OCI-LY1 (cell line): ENCODE measurements around the gene PAQR3.
"Not testable (repeated sequence)": the region's sequence is repeated elsewhere in the genome, so short reads cannot be mapped to it uniquely, and the experiment has no call there.

Experiments
- H2AFZ ChIP-seq: fragments of 200-600 bp; sonication (generic), shearing (Covaris generic); 2 replicates; pipeline ENCODE4 v1.6.0; 2014; ENCODE audit warnings: antibody characterized with exemption, mild to moderate bottlenecking, low read length
- H3F3A ChIP-seq: fragments of 200-600 bp; sonication (generic), shearing (Covaris generic); 2 replicates; pipeline ENCODE4 v1.6.0; 2014; ENCODE audit warnings: mild to moderate bottlenecking, antibody characterized with exemption, low read length, moderate library complexity; ENCODE audit not compliant: insufficient read depth
- H3K27ac ChIP-seq: fragments of 200-600 bp; sonication (generic); 2 replicates; pipeline ENCODE4 v1.5.1; 2014; ENCODE audit warnings: low read length, mixed run types, mild to moderate bottlenecking, low read depth; ENCODE audit not compliant: poor library complexity, severe bottlenecking
- H3K27me3 ChIP-seq: fragments of 200-600 bp; sonication (generic); 2 replicates; pipeline ENCODE4 v1.6.0; 2014; ENCODE audit warnings: antibody characterized with exemption, mild to moderate bottlenecking, low read length, moderate library complexity; ENCODE audit not compliant: insufficient read depth
- H3K36me3 ChIP-seq: fragments of 200-600 bp; sonication (generic); 2 replicates; pipeline ENCODE4 v1.6.1; 2014; ENCODE audit warnings: mild to moderate bottlenecking, antibody characterized with exemption, low read length, moderate library complexity, mixed read lengths; ENCODE audit not compliant: insufficient read depth
- H3K4me1 ChIP-seq: fragments of 200-600 bp; sonication (generic); 2 replicates; pipeline ENCODE4 v1.5.1; 2014; ENCODE audit warnings: mild to moderate bottlenecking, low read length, moderate library complexity; ENCODE audit not compliant: insufficient read depth, severe bottlenecking
- H3K4me2 ChIP-seq: fragments of 200-600 bp; sonication (generic), shearing (Covaris generic); 2 replicates; pipeline ENCODE4 v1.6.1; 2014; ENCODE audit warnings: low read length
- H3K4me3 ChIP-seq: fragments of 200-600 bp; sonication (generic); 2 replicates; pipeline ENCODE4 v1.5.1; 2014; ENCODE audit warnings: low read length, low read depth, mild to moderate bottlenecking, mixed read lengths; ENCODE audit not compliant: poor library complexity, severe bottlenecking
- H3K79me2 ChIP-seq: fragments of 200-600 bp; shearing (Covaris generic); 2 replicates; pipeline ENCODE4 v1.6.1; 2016; ENCODE audit warnings: mixed run types, low read length, mixed read lengths; ENCODE audit not compliant: insufficient read depth
- H3K9ac ChIP-seq: fragments of 200-600 bp; sonication (generic), shearing (Covaris generic); 2 replicates; pipeline ENCODE4 v1.6.1; 2014; ENCODE audit warnings: mild to moderate bottlenecking, low read length, mixed read lengths
- H3K9me2 ChIP-seq: fragments of 200-600 bp; sonication (generic), shearing (Covaris generic); 2 replicates; pipeline ENCODE4 v1.6.1; 2014; ENCODE audit warnings: low read depth, mild to moderate bottlenecking, low read length, mixed read lengths
- H3K9me3 ChIP-seq: fragments of 200-600 bp; shearing (Covaris generic); 2 replicates; pipeline ENCODE4 v1.6.1; 2014; ENCODE audit warnings: low read length, mixed read lengths
- H4K20me1 ChIP-seq: fragments of 200-600 bp; sonication (generic), shearing (Covaris generic); 2 replicates; pipeline ENCODE4 v1.6.0; 2016; ENCODE audit warnings: mild to moderate bottlenecking, low read length; ENCODE audit not compliant: insufficient read depth
- CTCF ChIP-seq: fragments of 200-600 bp; sonication (generic), shearing (Covaris generic); IDR thresholded peaks from 2 replicates; pipeline ENCODE4 v1.5.1; 2017; ENCODE audit warnings: mild to moderate bottlenecking, antibody characterized with exemption, low read length, moderate library complexity, mixed read lengths
- EZH2 ChIP-seq: fragments of 200-600 bp; sonication (generic), shearing (Covaris generic); IDR thresholded peaks from 2 replicates; pipeline ENCODE4 v1.8.0; 2017; ENCODE audit warnings: borderline replicate concordance, mixed run types, mild to moderate bottlenecking, antibody characterized with exemption, low read length, moderate library complexity, mixed read lengths

The PAQR3 gene

DNA sequence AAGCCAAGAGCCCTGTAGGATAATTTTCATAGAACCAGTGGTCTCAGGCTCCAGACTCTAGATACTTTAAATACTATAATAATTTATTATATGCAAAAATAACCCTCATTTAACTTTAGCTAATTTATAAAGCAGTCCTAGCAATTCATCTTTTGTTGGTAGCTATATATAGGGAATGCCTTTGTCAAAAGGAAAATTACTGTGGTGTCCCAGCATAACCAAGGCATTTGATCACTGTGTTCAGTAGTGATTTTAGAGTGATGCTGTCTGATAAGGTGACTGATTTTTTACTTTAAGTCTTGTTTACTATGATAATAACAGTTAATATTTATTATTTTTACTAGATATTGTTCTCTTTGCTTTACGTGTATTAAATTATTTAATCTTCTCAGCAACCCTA, 61.2 kb downstream of the PAQR3 start:
- TF ChIP-seq EZH2 (no peak), CTCF (no peak)
- no peaks in the 10 kb centered on the region for H3K27me3 ChIP-seq
- H3K36me3 ChIP-seq: peaks cover 54% of the 10 kb centered on the region
- no peak overlapping the region for H2AFZ ChIP-seq
- H3K27ac ChIP-seq: no peak overlapping the region
- no peaks in the 10 kb centered on the region for H4K20me1 ChIP-seq
- no peaks in the 10 kb centered on the region for H3F3A ChIP-seq
- H3K4me1 ChIP-seq: no peaks in the 10 kb centered on the region
- H3K9me2 ChIP-seq: no peaks in the 10 kb centered on the region
- H3K4me3 ChIP-seq: no peak overlapping the region
- no peak overlapping the region for H3K9ac ChIP-seq
- H3K79me2 ChIP-seq: no peaks in the 10 kb centered on the region
- H3K4me2 ChIP-seq: no peak overlapping the region
- H3K9me3 ChIP-seq: no peaks in the 10 kb centered on the region

GRCh38 chr4:78876568-78877320, 62.5 kb downstream of the PAQR3 start:
- Histone ChIP-seq H3K4me3 (no peak overlapping the region), H3K9me3 (no peaks in the 10 kb centered on the region), H3K27ac (no peak overlapping the region), H3K4me2 (no peak overlapping the region), H3K9ac (no peak overlapping the region), H3K36me3 (peaks cover 66% of the 10 kb centered on the region), H3K4me1 (no peaks in the 10 kb centered on the region), H3F3A (no peaks in the 10 kb centered on the region), H3K79me2 (no peaks in the 10 kb centered on the region), H2AFZ (no peak overlapping the region), H3K9me2 (no peaks in the 10 kb centered on the region), H3K27me3 (no peaks in the 10 kb centered on the region), H4K20me1 (no peaks in the 10 kb centered on the region)
- TF ChIP-seq CTCF (no peak), EZH2 (no peak)

GRCh38 chr4:78870056-78870455, 69.2 kb downstream of the PAQR3 start:
- H3K9me3 ChIP-seq: no peaks in the 10 kb centered on the region
- H3K36me3 ChIP-seq: peaks cover 67% of the 10 kb centered on the region
- H3K9me2 ChIP-seq: no peaks in the 10 kb centered on the region
- no peak overlapping the region for H2AFZ ChIP-seq
- no peaks in the 10 kb centered on the region for H3K4me1 ChIP-seq
- no peaks in the 10 kb centered on the region for H3K79me2 ChIP-seq
- no peak overlapping the region for H3K4me2 ChIP-seq
- no peak overlapping the region for H3K27ac ChIP-seq
- H4K20me1 ChIP-seq: no peaks in the 10 kb centered on the region
- H3K4me3 ChIP-seq: no peak overlapping the region
- H3K27me3 ChIP-seq: no peaks in the 10 kb centered on the region
- no peak overlapping the region for H3K9ac ChIP-seq
- TF ChIP-seq CTCF: no peak
- no peak for TF ChIP-seq EZH2
- no peaks in the 10 kb centered on the region for H3F3A ChIP-seq

- H3K9me2 ChIP-seq, H3K4me2 ChIP-seq, H3K27ac ChIP-seq, H3K9ac ChIP-seq, H3K4me3 ChIP-seq, H3K9me3 ChIP-seq, H2AFZ ChIP-seq, H3K4me1 ChIP-seq, H3K27me3 ChIP-seq, H3F3A ChIP-seq, H3K79me2 ChIP-seq, H4K20me1 ChIP-seq: not testable (repeated sequence)
- H3K36me3 ChIP-seq: peaks cover 57% of the 10 kb centered on the region
These were observed 70.5 kb downstream of the PAQR3 start for GRCh38 chr4:78868712-78869111.
